ENCODE results near the gene RSPO4.
"Not testable (repeated sequence)": the region's sequence is repeated elsewhere in the genome, so short reads cannot be mapped to it uniquely, and the experiment has no call there.

The RSPO4 gene

GRCh38 chr20:1003920-1004697, 2.0 kb upstream of the RSPO4 start:
- DNase-seq (ENCODE audit: low spot score): no peak

GRCh38 chr20:1002682-1003561, 811 bp upstream of the RSPO4 start:
- no peak for DNase-seq (ENCODE audit: low spot score)

GRCh38 chr20:1001116-1001515, 995 bp downstream of the RSPO4 start:
- DNase-seq (ENCODE audit: low spot score): no peak

- DNase-seq (ENCODE audit: low spot score): no peak
Measured at GRCh38 chr20:998231-998830, 3.8 kb downstream of the RSPO4 start.

- DNase-seq (ENCODE audit: low spot score): no peak
Measured at GRCh38 chr20:997486-997885, 4.6 kb downstream of the RSPO4 start.

DNA sequence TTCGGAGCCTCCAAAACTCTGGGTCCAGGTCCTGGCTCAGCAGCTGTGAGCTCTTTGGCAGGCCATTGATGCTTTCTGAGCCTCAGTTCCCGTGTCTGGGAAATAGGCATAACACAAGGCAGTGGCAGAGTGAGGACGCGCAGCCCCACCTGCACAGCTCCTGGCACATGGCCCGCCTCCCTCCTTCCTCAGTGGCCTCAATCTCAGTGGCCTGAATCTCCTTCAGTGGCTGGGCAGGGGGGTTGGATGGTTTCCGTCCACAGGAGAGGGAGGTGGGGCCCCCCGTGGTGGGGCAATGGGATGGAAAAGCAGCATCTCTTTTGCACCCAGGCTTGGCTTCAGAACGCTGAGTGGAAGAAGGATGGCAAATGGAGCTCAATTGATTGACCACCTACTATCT, 5.1 kb downstream of the RSPO4 start:
- DNase-seq (ENCODE audit: low spot score): no peak

DNA sequence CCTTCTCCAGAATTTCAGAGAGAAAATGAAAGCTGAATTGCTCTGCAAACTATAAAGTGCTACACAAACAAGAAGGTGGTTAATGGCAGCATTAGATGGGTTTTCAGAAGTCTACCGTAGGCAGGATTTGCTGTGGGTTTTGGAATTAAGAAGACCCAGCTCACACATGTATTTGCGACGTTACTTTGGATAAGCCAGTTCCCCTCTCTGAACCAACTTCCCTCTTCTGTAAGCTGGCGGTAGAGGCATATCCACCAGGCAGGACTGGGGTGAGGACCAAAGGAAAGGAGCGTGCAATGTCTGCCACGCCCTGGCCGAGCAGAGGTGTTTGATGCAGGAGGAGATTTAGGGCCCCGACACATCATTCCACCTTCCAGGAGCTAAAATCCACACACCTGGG, 6.9 kb downstream of the RSPO4 start:
- no peak for DNase-seq (ENCODE audit: low spot score)

- no peak for DNase-seq (ENCODE audit: low spot score)
Measured at GRCh38 chr20:992801-993535, 9.1 kb downstream of the RSPO4 start.

DNA sequence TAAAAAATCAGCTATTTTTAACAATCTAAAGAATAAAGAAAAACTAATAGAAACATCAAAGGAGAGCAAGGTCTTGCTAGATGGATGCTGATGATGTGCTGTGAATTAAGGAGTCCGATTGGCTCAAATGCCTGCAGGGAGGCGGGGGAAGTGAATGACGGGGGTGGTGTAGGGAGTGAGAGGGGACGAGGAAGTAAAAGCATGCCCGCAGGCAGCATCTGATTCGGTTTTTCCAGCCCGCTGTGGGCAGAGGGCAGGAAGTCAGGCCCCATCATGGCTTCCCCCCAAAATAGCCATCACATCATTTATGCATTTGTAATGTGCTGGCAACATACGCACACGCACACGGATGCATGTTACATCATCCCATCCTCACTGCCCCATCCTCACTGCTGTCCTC, 10.3 kb downstream of the RSPO4 start:
- no peak for DNase-seq (ENCODE audit: low spot score)

- no peak for DNase-seq (ENCODE audit: low spot score)
Measured at GRCh38 chr20:990293-990959, 11.7 kb downstream of the RSPO4 start.

GRCh38 chr20:988272-988671, 13.8 kb downstream of the RSPO4 start:
- no peak for DNase-seq (ENCODE audit: low spot score)

- no peak for DNase-seq (ENCODE audit: low spot score)
Measured at GRCh38 chr20:987677-988076, 14.4 kb downstream of the RSPO4 start.

DNA sequence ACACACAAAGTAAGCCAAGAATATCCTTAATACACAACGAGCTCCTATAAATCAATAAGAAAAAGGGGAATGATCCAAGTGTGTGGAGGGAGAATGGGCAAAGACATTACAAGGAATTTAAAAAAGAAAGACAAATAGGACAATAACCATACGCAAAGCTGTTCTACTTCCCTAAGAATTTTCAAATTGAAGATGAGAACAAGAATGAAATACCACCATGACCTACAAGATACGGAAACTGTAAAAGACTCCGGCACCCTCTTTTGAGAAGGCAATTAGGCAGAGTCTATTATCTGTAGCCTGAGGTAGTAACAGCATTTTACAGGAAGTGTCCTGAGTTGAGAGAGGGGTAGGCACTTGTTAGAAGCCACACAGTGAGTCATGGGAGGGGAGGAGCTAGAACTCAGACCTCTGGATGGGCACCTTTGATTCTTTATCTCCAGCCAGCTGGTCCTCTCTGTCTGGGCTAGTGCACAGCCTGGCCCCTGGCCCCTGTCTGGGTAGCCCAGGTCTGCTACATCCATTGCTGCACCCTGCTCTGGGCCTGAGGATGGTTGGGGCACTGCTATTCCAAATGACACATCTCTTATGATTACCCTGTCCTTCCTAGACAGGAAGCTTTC, 15.3 kb downstream of the RSPO4 start:
- DNase-seq (ENCODE audit: low spot score): no peak

DNA sequence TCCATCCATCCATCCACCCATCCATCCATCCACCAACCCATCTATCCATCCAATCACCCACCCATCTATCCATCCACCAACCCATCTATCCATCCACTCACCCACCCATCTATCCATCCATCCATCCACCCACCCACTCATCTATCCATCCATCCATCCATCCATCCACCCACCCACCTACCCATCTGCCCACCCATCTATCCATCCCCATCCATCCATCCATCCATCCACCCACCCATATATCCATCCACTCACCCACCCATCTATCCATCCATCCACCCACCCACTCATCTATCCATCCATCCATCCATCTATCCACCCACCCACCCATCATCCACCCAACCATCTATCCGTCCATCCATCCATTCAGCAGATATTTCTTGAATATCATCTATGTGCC, 17.1 kb downstream of the RSPO4 start:
- not testable (repeated sequence) for DNase-seq (ENCODE audit: low spot score)

DNA sequence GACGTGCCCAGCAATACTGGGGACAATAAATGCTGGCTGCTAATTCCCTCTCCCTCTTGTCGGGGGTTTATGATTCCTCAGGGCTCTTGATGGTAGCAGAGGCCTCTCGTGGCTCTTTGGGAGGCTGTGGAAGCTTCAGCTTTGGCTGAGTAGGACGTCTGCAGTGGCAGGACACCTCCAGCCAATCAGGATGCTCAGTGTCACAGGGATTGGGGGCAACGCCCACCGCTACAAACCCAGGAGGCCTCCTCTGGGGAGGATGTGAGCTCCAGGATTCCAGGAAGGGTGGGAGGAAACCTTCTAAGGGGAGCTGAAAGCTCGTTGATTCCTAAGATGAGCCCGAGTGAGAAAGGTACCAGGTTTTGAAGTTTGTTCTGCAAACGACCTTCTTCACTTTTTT, 19.4 kb downstream of the RSPO4 start:
- DNase-seq (ENCODE audit: low spot score): no peak

DNA sequence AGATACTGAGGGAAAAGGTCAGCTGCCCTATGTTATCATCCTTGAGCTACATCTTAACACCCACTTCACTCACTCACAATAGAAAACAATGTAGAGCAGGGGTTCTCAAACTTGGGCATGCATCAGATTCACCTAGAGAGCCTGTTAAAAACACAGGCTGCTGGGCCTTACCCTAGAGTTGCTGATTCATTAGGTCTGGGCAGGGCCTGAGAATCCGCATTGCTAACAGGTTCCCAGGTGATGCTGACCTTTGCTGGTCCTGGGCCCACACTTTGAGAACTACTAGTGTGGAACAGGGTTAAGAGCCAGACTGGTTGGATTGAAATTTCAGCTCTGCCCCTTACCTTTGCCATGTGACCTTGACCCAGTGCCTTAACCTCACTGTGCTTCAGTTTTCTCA, 25.1 kb downstream of the RSPO4 start:
- no peak for DNase-seq (ENCODE audit: low spot score)

DNA sequence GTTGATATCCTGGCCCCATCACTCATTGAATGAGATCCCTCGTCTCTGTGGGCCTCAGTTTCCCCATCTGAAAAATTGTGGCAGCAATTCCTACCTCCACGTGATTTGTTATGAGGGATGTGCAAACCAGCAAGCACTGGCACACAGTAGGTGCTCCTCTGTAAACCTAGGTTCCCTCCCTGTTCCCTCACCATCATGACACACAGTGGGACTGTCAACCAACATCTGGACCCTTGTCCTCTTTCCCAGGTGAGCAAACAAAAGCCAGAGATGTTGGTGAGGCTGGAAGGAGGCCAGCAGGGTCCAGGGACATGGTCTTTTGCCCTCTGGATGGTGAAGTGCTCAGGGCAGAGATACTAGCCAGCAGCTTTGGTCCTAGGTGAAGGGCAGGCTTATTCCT, 26.1 kb downstream of the RSPO4 start:
- no peak for DNase-seq (ENCODE audit: low spot score)

DNA sequence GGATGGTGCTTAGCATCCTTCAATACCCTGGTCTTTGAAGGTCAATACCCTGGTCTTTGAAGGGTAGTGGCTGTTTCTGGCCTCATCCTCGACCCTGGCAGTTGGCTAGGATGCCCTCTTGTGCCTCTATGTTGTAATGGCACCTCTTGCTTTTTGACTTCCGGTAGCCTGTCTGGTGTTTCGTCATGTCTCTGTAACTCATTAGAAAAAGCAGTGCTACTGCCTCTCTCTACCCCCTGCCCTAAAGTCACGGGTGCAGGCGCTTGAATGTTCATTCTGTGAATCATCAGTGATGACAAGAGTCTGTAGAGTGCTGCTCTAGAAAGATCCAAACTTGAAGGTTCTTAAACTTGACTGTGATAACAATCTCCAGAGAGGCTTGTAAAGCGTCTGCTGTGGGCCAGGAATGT, 28.3 kb downstream of the RSPO4 start:
- DNase-seq (ENCODE audit: low spot score): peak; percentile 25

GRCh38 chr20:972256-972655, 29.9 kb downstream of the RSPO4 start:
- no peak for DNase-seq (ENCODE audit: low spot score)

GRCh38 chr20:971346-971745, 30.8 kb downstream of the RSPO4 start:
- DNase-seq (ENCODE audit: low spot score): no peak

DNA sequence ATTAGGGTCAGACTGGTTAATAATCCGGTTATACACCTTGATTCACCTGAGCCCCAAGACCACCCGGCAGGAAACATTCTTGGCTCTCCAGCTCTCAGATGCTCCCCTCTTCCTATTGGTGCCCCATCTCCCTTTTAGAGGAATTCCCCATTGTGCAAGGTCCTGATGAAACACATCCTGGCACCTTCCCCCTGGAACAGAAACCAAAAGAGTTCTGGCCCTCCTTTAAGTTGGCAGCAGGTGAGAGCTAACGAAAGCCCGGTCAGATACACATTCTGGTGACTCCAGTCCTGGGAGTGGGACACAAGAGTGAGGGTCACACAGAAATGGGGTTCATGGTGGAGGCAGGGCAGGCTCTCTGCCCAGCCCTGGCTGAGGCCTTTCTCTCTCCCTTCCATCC, 32.2 kb downstream of the RSPO4 start:
- DNase-seq (ENCODE audit: low spot score): no peak
